GM19239 (cell line): Measurements from ENCODE around the gene GRM4.

Experiments used
- DNase-seq: peaks from one replicate; pipeline ENCODE4 v3.0.0; 2011; ENCODE audit warnings: low spot score; ENCODE audit not compliant: insufficient read length
- FAIRE-seq: peaks from 2 replicates; lab custom pipeline; 2011; peaks lifted over from hg19 to GRCh38; lab: Jason Lieb, UNC

Gene GRM4

GRCh38 chr6:34004706-34005105, 141.2 kb downstream of the GRM4 start:
- no peak for DNase-seq
- FAIRE-seq: no peak

GRCh38 chr6:34003962-34004361, 141.9 kb downstream of the GRM4 start:
- FAIRE-seq: no peak
- DNase-seq: no peak

GRCh38 chr6:34001706-34002621, 143.9 kb downstream of the GRM4 start:
- FAIRE-seq (no peak), DNase-seq (no peak)

- FAIRE-seq (no peak), DNase-seq (no peak)
These were observed 145.6 kb downstream of the GRM4 start for GRCh38 chr6:34000281-34000680.

GRCh38 chr6:33999567-33999966, 146.3 kb downstream of the GRM4 start:
- DNase-seq: no peak
- FAIRE-seq: no peak

- no peak for FAIRE-seq
These were observed 147.2 kb downstream of the GRM4 start for GRCh38 chr6:33998660-33999059.

GRCh38 chr6:33997265-33997664, 148.6 kb downstream of the GRM4 start:
- DNase-seq (no peak), FAIRE-seq (no peak)

More at GRCh38 chr6:33998660-33999059, 147.2 kb downstream of the GRM4 start:
- no peak for DNase-seq

GRCh38 chr6:33996120-33996475, 149.8 kb downstream of the GRM4 start:
- no peak for FAIRE-seq
- no peak for DNase-seq

- DNase-seq: no peak
- no peak for FAIRE-seq
These were observed 150.4 kb downstream of the GRM4 start for GRCh38 chr6:33995309-33996119.

GRCh38 chr6:33994472-33995308, 151.2 kb downstream of the GRM4 start:
- FAIRE-seq (no peak), DNase-seq (no peak)

- FAIRE-seq (no peak), DNase-seq (no peak)
These were observed 152.0 kb downstream of the GRM4 start for GRCh38 chr6:33993653-33994471.

GRCh38 chr6:33993091-33993490, 152.8 kb downstream of the GRM4 start:
- FAIRE-seq: no peak
- DNase-seq: no peak

- DNase-seq: no peak
- FAIRE-seq: no peak
These were observed 153.7 kb downstream of the GRM4 start for GRCh38 chr6:33992191-33992590.

- DNase-seq (no peak), FAIRE-seq (no peak)
These were observed 154.3 kb downstream of the GRM4 start for GRCh38 chr6:33991610-33992009.

GRCh38 chr6:33990061-33990541, 155.8 kb downstream of the GRM4 start:
- DNase-seq (no peak), FAIRE-seq (no peak)

- FAIRE-seq: no peak
- DNase-seq: no peak
These were observed 156.7 kb downstream of the GRM4 start for GRCh38 chr6:33989016-33989854.

- FAIRE-seq (no peak), DNase-seq (no peak)
These were observed 157.5 kb downstream of the GRM4 start for GRCh38 chr6:33988121-33989015.
